HepG2 (cell line): Measurements from ENCODE around the gene TMIGD3. TPM values are rescaled to one million over a fixed set of nuclear protein-coding genes. Genes with fewer than 3 reads are reported as not detected.
A peak's percentile ranks its signal among the peaks of the same experiment; 100 is the strongest.

Experiments used
- ELF3 ChIP-seq: IDR thresholded peaks from 2 replicates; pipeline ENCODE4 v1.6.1; 2016; ENCODE audit warnings: missing genetic modification reagents, missing compliant biosample characterization
- FOXJ3 ChIP-seq: sonication (generic); formaldehyde crosslinking; IDR thresholded peaks from 2 replicates; pipeline ENCODE4 v1.4.0; 2020; ENCODE audit warnings: missing genetic modification reagents, mild to moderate bottlenecking, borderline replicate concordance
- KLF16 ChIP-seq, 2 experiments: sonication (generic) in 1 of 2; formaldehyde crosslinking in 1 of 2; IDR thresholded peaks; 2 replicates each; pipeline versions ENCODE4 v1.6.1 to v1.8.0; 2016 to 2023; ENCODE audit warnings: missing genetic modification reagents in 2 of 2, missing compliant biosample characterization in 1 of 2
- KMT2A ChIP-seq: sonication (generic); formaldehyde crosslinking; IDR thresholded peaks from 2 replicates; pipeline ENCODE4 v1.4.0; 2020; ENCODE audit warnings: missing genetic modification reagents
- PLRG1 ChIP-seq: fragments of 450-650 bp; conservative IDR thresholded peaks from 2 replicates; pipeline ENCODE4 v1.6.1; 2016
- SALL1 ChIP-seq: sonication (generic); formaldehyde crosslinking; IDR thresholded peaks from 2 replicates; pipeline ENCODE4 v1.8.0; 2022; ENCODE audit warnings: mild to moderate bottlenecking, missing genetic modification reagents
- SMC3 ChIP-seq: IDR thresholded peaks from 2 replicates; pipeline ENCODE4 v1.6.1; 2011; ENCODE audit warnings: low read length, improper control_type of control experiment
- STAG1 ChIP-seq: sonication (generic); formaldehyde crosslinking; IDR thresholded peaks from 2 replicates; pipeline ENCODE4 v1.4.0; 2020; ENCODE audit warnings: missing genetic modification reagents
- ZBTB21 ChIP-seq: sonication (generic); formaldehyde crosslinking; IDR thresholded peaks from 2 replicates; pipeline ENCODE4 v1.4.0; 2020; ENCODE audit warnings: missing genetic modification reagents
- ZFP62 ChIP-seq: sonication (generic); formaldehyde crosslinking; IDR thresholded peaks from 2 replicates; pipeline ENCODE4 v1.4.0; 2020; ENCODE audit warnings: missing genetic modification reagents
- ZNF138 ChIP-seq: sonication (generic); formaldehyde crosslinking; IDR thresholded peaks from 2 replicates; pipeline ENCODE4 v1.5.0; 2020; ENCODE audit warnings: mild to moderate bottlenecking, low read depth, missing genetic modification reagents
- ZNF225 ChIP-seq: sonication (generic); formaldehyde crosslinking; IDR thresholded peaks from 2 replicates; pipeline ENCODE4 v1.4.0; 2020; ENCODE audit warnings: mild to moderate bottlenecking, missing genetic modification reagents
- ZNF33A ChIP-seq: sonication (generic); formaldehyde crosslinking; IDR thresholded peaks from 2 replicates; pipeline ENCODE4 v1.5.1; 2020; ENCODE audit warnings: missing genetic modification reagents, mild to moderate bottlenecking, moderate library complexity, borderline replicate concordance
- ZNF615 ChIP-seq: sonication (generic); formaldehyde crosslinking; IDR thresholded peaks from 2 replicates; pipeline ENCODE4 v1.5.0; 2020; ENCODE audit warnings: mild to moderate bottlenecking, missing genetic modification reagents, borderline replicate concordance
- ZNF839 ChIP-seq: sonication (generic); formaldehyde crosslinking; IDR thresholded peaks from 2 replicates; pipeline ENCODE4 v1.4.0; 2020; ENCODE audit warnings: missing genetic modification reagents, mild to moderate bottlenecking, borderline replicate concordance
- polyA plus RNA-seq, 8 experiments: library from polyadenylated mRNA; depleted of rRNA in 3 of 8; stranded (reverse) in 7 of 8; unstranded in 1 of 8; fragments of >200 nt; fragmentation: Illumina TruSeq in 4 of 8; extraction: Trizol in 4 of 8; gene quantifications; 2 replicates each; pipeline versions ENCODE4 v1.2.1 to v1.2.3, GENCODE V29; 2011 to 2016; ENCODE audit warnings: low read depth in 4 of 8, missing spikeins in 1 of 8, mixed read lengths in 1 of 8; ENCODE audit not compliant: insufficient read depth in 1 of 8
- total RNA-seq, 5 experiments: library from RNA; depleted of rRNA; stranded (reverse); fragments of >200 nt; fragmentation: Illumina TruSeq; extraction: Trizol; gene quantifications; 2 replicates each; pipeline ENCODE4 v1.2.3, GENCODE V29; 2016; ENCODE audit warnings: low read depth in 1 of 5
- TF ChIP-seq, protein P1 (sequence below): sonication (generic); formaldehyde crosslinking; IDR thresholded peaks from 2 replicates; pipeline ENCODE4 v1.8.0; 2022; ENCODE audit warnings: mild to moderate bottlenecking, missing genetic modification reagents; ENCODE audit not compliant: insufficient replicate concordance
- TF ChIP-seq, protein P2 (sequence below): IDR thresholded peaks from 2 replicates; pipeline ENCODE4 v1.6.1; 2012; ENCODE audit warnings: inconsistent platforms
- TF ChIP-seq, protein P3 (sequence below): sonication (generic); formaldehyde crosslinking; IDR thresholded peaks from 2 replicates; pipeline ENCODE4 v1.4.0; 2020; ENCODE audit warnings: missing genetic modification reagents
- TF ChIP-seq, protein P4 (sequence below): sonication (generic); formaldehyde crosslinking; IDR thresholded peaks from 2 replicates; pipeline ENCODE4 v1.5.1; 2020; ENCODE audit warnings: mild to moderate bottlenecking, missing genetic modification reagents, moderate library complexity
- TF ChIP-seq, protein P5 (sequence below): sonication (generic); formaldehyde crosslinking; conservative IDR thresholded peaks from 2 replicates; pipeline ENCODE4 v1.8.1; 2023; ENCODE audit warnings: missing genetic modification reagents

The TMIGD3 gene
- total and polyA plus RNA-seq, 2 of the 13 experiments (the other 11 are each of a cell fraction or from before 2014, with no cell fraction given), result not detected

DNA sequence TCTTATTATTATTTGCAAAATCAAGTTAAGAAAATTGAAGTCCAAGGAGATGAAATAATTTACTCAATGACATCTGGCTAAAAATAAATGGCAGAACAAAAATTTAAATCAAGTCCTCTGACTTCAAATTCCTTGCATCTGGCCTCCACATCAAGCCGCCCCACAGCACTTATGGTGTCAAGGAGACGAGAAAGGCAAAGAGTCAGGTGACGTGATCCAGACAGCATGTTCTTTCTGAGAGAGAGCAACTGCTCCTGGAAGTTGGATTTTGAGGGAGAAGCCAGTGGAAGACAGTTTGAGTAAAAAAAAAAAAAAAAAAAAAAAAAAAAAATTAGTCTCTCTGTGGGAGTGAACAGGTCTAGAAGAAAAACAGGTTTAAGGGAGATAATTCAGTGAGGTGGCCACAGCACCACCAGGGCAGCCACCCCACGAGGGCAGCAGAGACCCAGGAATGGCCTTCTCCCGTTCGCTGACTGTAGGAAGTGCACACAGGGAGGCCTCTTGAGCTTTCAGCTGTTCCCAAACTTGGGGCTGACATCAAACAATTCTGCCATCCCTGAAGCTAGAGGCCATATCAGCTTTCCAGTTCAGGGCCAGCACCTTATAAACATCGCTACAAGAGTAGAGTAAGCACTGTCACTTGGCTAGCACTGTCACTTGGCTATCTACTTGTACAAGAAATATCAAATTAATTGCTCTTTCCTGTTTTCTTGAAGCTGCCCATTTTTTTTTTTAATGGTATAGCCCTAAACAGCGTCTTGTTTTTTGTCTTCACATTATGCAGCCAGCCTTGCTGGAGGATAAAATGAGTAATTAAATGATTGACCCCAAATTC lies 21.8 kb downstream of the TMIGD3 start (continued):
- TF ChIP-seq, protein P1, sequence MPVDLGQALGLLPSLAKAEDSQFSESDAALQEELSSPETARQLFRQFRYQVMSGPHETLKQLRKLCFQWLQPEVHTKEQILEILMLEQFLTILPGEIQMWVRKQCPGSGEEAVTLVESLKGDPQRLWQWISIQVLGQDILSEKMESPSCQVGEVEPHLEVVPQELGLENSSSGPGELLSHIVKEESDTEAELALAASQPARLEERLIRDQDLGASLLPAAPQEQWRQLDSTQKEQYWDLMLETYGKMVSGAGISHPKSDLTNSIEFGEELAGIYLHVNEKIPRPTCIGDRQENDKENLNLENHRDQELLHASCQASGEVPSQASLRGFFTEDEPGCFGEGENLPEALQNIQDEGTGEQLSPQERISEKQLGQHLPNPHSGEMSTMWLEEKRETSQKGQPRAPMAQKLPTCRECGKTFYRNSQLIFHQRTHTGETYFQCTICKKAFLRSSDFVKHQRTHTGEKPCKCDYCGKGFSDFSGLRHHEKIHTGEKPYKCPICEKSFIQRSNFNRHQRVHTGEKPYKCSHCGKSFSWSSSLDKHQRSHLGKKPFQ, result no peak
- TF ChIP-seq ZNF615 (CRISPR knock-in tag), result no peak
- TF ChIP-seq SALL1 (CRISPR knock-in tag), result peak; percentile 36; the same call in 1 of the 2 replicates
- peak; percentile 84 for TF ChIP-seq SMC3
- no peak for TF ChIP-seq ZNF225 (CRISPR knock-in tag)
- TF ChIP-seq, protein P2, sequence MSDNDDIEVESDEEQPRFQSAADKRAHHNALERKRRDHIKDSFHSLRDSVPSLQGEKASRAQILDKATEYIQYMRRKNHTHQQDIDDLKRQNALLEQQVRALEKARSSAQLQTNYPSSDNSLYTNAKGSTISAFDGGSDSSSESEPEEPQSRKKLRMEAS, result no peak
- peak; percentile 97 for TF ChIP-seq STAG1 (CRISPR knock-in tag)
- TF ChIP-seq KMT2A (CRISPR knock-in tag), result 0 out of 2 replicates have a peak, but pooled peaks have one; percentile 37
- no peak for TF ChIP-seq ZNF33A (CRISPR knock-in tag)
- no peak for TF ChIP-seq PLRG1
- TF ChIP-seq FOXJ3 (CRISPR knock-in tag), result no peak
- TF ChIP-seq KLF16 (CRISPR knock-in tag; IDR thresholded peaks at IDR 0.05), result no peak
- TF ChIP-seq, protein P3, sequence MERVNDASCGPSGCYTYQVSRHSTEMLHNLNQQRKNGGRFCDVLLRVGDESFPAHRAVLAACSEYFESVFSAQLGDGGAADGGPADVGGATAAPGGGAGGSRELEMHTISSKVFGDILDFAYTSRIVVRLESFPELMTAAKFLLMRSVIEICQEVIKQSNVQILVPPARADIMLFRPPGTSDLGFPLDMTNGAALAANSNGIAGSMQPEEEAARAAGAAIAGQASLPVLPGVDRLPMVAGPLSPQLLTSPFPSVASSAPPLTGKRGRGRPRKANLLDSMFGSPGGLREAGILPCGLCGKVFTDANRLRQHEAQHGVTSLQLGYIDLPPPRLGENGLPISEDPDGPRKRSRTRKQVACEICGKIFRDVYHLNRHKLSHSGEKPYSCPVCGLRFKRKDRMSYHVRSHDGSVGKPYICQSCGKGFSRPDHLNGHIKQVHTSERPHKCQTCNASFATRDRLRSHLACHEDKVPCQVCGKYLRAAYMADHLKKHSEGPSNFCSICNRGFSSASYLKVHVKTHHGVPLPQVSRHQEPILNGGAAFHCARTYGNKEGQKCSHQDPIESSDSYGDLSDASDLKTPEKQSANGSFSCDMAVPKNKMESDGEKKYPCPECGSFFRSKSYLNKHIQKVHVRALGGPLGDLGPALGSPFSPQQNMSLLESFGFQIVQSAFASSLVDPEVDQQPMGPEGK, result no peak
- no peak for TF ChIP-seq ZNF138 (CRISPR knock-in tag)
- TF ChIP-seq, protein P4, sequence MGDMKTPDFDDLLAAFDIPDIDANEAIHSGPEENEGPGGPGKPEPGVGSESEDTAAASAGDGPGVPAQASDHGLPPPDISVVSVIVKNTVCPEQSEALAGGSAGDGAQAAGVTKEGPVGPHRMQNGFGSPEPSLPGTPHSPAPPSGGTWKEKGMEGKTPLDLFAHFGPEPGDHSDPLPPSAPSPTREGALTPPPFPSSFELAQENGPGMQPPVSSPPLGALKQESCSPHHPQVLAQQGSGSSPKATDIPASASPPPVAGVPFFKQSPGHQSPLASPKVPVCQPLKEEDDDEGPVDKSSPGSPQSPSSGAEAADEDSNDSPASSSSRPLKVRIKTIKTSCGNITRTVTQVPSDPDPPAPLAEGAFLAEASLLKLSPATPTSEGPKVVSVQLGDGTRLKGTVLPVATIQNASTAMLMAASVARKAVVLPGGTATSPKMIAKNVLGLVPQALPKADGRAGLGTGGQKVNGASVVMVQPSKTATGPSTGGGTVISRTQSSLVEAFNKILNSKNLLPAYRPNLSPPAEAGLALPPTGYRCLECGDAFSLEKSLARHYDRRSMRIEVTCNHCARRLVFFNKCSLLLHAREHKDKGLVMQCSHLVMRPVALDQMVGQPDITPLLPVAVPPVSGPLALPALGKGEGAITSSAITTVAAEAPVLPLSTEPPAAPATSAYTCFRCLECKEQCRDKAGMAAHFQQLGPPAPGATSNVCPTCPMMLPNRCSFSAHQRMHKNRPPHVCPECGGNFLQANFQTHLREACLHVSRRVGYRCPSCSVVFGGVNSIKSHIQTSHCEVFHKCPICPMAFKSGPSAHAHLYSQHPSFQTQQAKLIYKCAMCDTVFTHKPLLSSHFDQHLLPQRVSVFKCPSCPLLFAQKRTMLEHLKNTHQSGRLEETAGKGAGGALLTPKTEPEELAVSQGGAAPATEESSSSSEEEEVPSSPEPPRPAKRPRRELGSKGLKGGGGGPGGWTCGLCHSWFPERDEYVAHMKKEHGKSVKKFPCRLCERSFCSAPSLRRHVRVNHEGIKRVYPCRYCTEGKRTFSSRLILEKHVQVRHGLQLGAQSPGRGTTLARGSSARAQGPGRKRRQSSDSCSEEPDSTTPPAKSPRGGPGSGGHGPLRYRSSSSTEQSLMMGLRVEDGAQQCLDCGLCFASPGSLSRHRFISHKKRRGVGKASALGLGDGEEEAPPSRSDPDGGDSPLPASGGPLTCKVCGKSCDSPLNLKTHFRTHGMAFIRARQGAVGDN (CRISPR knock-in tag), result no peak; the same call in 1 of the 2 replicates
- no peak for TF ChIP-seq ZBTB21 (CRISPR knock-in tag)
- 0 out of 2 replicates have a peak, but pooled peaks have one; percentile 26 for TF ChIP-seq ELF3 (CRISPR knock-in tag)
- TF ChIP-seq, protein P5, sequence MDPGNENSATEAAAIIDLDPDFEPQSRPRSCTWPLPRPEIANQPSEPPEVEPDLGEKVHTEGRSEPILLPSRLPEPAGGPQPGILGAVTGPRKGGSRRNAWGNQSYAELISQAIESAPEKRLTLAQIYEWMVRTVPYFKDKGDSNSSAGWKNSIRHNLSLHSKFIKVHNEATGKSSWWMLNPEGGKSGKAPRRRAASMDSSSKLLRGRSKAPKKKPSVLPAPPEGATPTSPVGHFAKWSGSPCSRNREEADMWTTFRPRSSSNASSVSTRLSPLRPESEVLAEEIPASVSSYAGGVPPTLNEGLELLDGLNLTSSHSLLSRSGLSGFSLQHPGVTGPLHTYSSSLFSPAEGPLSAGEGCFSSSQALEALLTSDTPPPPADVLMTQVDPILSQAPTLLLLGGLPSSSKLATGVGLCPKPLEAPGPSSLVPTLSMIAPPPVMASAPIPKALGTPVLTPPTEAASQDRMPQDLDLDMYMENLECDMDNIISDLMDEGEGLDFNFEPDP (CRISPR knock-in tag), result no peak
- no peak for TF ChIP-seq ZNF839 (CRISPR knock-in tag)
- TF ChIP-seq ZFP62 (CRISPR knock-in tag), result no peak
